A549 (cell line): ENCODE data around the gene GUCY1A1. TPM values are rescaled to one million over a fixed set of nuclear protein-coding genes. Genes with fewer than 3 reads are reported as not detected.

Experiments
- ATAC-seq, 2 experiments: fragments of 200-7000 bp in 1 of 2; fragments of >200 bp in 1 of 2; cut with Nextera tagmentation in 1 of 2; cut with Tn5 transposase in 1 of 2; 3 replicates each; pipeline versions ENCODE4 v1.8.0 to v1.9.1; 2018 to 2020; ENCODE audit warnings: mild to moderate bottlenecking in 1 of 2, moderate library complexity in 1 of 2
- CTCF ChIA-PET: fragments of 300-600 bp; sonication (Branson Sonifier 250); formaldehyde crosslinking; extraction: SDS; loops from one replicate; lab custom pipeline; 2021; ENCODE audit warnings: antibody characterized with exemption, inconsistent platforms; lab: Yijun Ruan, JAX
- POLR2A ChIA-PET: fragments of 350-600 bp; formaldehyde crosslinking; extraction: SDS; loops from one replicate; lab custom pipeline; 2021; ENCODE audit warnings: antibody characterized with exemption, inconsistent platforms; lab: Yijun Ruan, JAX
- DNase-seq, 2 experiments: peaks; one replicate each; pipeline versions ENCODE4 v3.0.0 to v3.0.0-alpha.2; 2011 to 2016; ENCODE audit warnings: low read depth in 1 of 2, low spot score in 1 of 2
- FAIRE-seq: peaks from 2 replicates; lab custom pipeline; 2011; peaks lifted over from hg19 to GRCh38; lab: Jason Lieb, UNC
- H3K27ac ChIP-seq, 2 experiments: fragments of >200 bp; sonication (Bioruptor Twin); formaldehyde crosslinking; 3 replicates each; pipeline ENCODE4 v1.5.1; 2016 to 2017
- H3K4me1 ChIP-seq: fragments of >200 bp; sonication (Bioruptor Twin); formaldehyde crosslinking; 3 replicates; pipeline ENCODE4 v1.6.1; 2016
- H3K4me2 ChIP-seq: fragments of >200 bp; sonication (Bioruptor Twin); formaldehyde crosslinking; 3 replicates; pipeline ENCODE4 v1.6.1; 2016
- H3K4me3 ChIP-seq: fragments of >200 bp; sonication (Bioruptor Twin); formaldehyde crosslinking; 3 replicates; pipeline ENCODE4 v1.5.1; 2016
- H3K9me3 ChIP-seq: fragments of >200 bp; sonication (Bioruptor Twin); formaldehyde crosslinking; 3 replicates; pipeline ENCODE4 v1.6.1; 2016
- BHLHE40 ChIP-seq: IDR thresholded peaks from 2 replicates; pipeline ENCODE4 v1.6.1; 2012; ENCODE audit warnings: low read depth, low read length, inconsistent platforms
- CBX8 ChIP-seq: fragments of 200-600 bp; sonication (generic); IDR thresholded peaks from 2 replicates; pipeline ENCODE4 v1.6.1; 2016
- CHD4 ChIP-seq: fragments of 200-600 bp; sonication (generic); IDR thresholded peaks from 2 replicates; pipeline ENCODE4 v1.6.1; 2016; ENCODE audit warnings: antibody characterized with exemption, mild to moderate bottlenecking, borderline replicate concordance
- E2F6 ChIP-seq: IDR thresholded peaks from 2 replicates; pipeline ENCODE4 v1.6.1; 2012; ENCODE audit warnings: low read depth, borderline replicate concordance
- EHMT2 ChIP-seq: fragments of 200-600 bp; sonication (generic); IDR thresholded peaks from 2 replicates; pipeline ENCODE4 v1.6.1; 2016; ENCODE audit warnings: antibody characterized with exemption, low read depth, mild to moderate bottlenecking, moderate library complexity
- ESRRA ChIP-seq: fragments of 150-350 bp; IDR thresholded peaks from 2 replicates; pipeline ENCODE4 v1.6.1; 2014; ENCODE audit warnings: mild to moderate bottlenecking, low read length, borderline replicate concordance
- FOSB ChIP-seq: fragments of 250-450 bp; sonication (Bioruptor Pico); IDR thresholded peaks from 2 replicates; pipeline ENCODE4 v1.5.0; 2020; ENCODE audit warnings: mild to moderate bottlenecking, moderate library complexity
- FOXS1 ChIP-seq: fragments of 250-450 bp; sonication (Bioruptor Pico); IDR thresholded peaks from 2 replicates; pipeline ENCODE4 v1.5.0; 2020; ENCODE audit warnings: mild to moderate bottlenecking, moderate library complexity
- HEYL ChIP-seq: fragments of 250-450 bp; sonication (Bioruptor Pico); IDR thresholded peaks from 2 replicates; pipeline ENCODE4 v1.8.0; 2021; ENCODE audit warnings: mild to moderate bottlenecking, moderate library complexity
- HOXB13 ChIP-seq: fragments of 250-450 bp; sonication (Bioruptor Pico); IDR thresholded peaks from 2 replicates; pipeline ENCODE4 v1.5.0; 2020; ENCODE audit warnings: low read depth, mild to moderate bottlenecking, moderate library complexity
- KDM1A ChIP-seq: fragments of 200-600 bp; sonication (generic); IDR thresholded peaks from 2 replicates; pipeline ENCODE4 v1.6.1; 2016; ENCODE audit warnings: low read depth, mild to moderate bottlenecking
- KDM5A ChIP-seq: fragments of 200-600 bp; sonication (generic); IDR thresholded peaks from 2 replicates; pipeline ENCODE4 v1.6.1; 2016; ENCODE audit warnings: antibody characterized with exemption, mild to moderate bottlenecking
- MAZ ChIP-seq: fragments of 150-350 bp; IDR thresholded peaks from 2 replicates; pipeline ENCODE4 v1.6.1; 2014; ENCODE audit warnings: antibody characterized with exemption, low read depth, low read length, borderline replicate concordance
- NR3C1 ChIP-seq: fragments of >200 bp; sonication (Bioruptor Twin); formaldehyde crosslinking; IDR thresholded peaks from 3 replicates; pipeline ENCODE4 v1.6.1; 2017
- PHF8 ChIP-seq: fragments of 200-600 bp; sonication (generic); IDR thresholded peaks from 2 replicates; pipeline ENCODE4 v1.6.1; 2016; ENCODE audit warnings: low read depth, mild to moderate bottlenecking, antibody characterized with exemption, moderate library complexity, borderline replicate concordance
- POLR2A ChIP-seq: IDR thresholded peaks from 2 replicates; pipeline ENCODE4 v1.6.1; 2012; ENCODE audit warnings: mild to moderate bottlenecking, low read length
- POLR2AphosphoS2 ChIP-seq: conservative IDR thresholded peaks from 2 replicates; pipeline ENCODE4 v1.6.1; 2012; ENCODE audit warnings: low read length, improper control_type of control experiment, inconsistent platforms
- RAD21 ChIP-seq, 2 experiments: fragments of >200 bp in 1 of 2; sonication (Bioruptor Twin) in 1 of 2; formaldehyde crosslinking in 1 of 2; IDR thresholded peaks in 1 of 2; conservative IDR thresholded peaks in 1 of 2; 2 replicates in 1 of 2; 3 replicates in 1 of 2; pipeline ENCODE4 v1.6.1; 2012 to 2018; ENCODE audit warnings: inconsistent platforms in 1 of 2
- RARB ChIP-seq: fragments of 250-450 bp; sonication (Bioruptor Pico); IDR thresholded peaks from 2 replicates; pipeline ENCODE4 v1.8.0; 2021; ENCODE audit warnings: mild to moderate bottlenecking, moderate library complexity
- RCOR1 ChIP-seq: fragments of 150-350 bp; IDR thresholded peaks from 2 replicates; pipeline ENCODE4 v1.6.1; 2014; ENCODE audit warnings: antibody characterized with exemption, low read length, low read depth
- RNF2 ChIP-seq: fragments of 200-600 bp; sonication (generic); IDR thresholded peaks from 2 replicates; pipeline ENCODE4 v1.6.1; 2016; ENCODE audit warnings: low read depth, mild to moderate bottlenecking, antibody characterized with exemption, moderate library complexity, borderline replicate concordance
- USF2 ChIP-seq: fragments of 450-650 bp; IDR thresholded peaks from 2 replicates; pipeline ENCODE4 v1.6.1; 2014; ENCODE audit warnings: antibody characterized with exemption
- ZC3H11A ChIP-seq: fragments of 450-650 bp; IDR thresholded peaks from 2 replicates; pipeline ENCODE4 v1.6.1; 2014; ENCODE audit warnings: antibody characterized with exemption, mild to moderate bottlenecking
- ZSCAN20 ChIP-seq: fragments of 250-450 bp; sonication (Bioruptor Pico); IDR thresholded peaks from 2 replicates; pipeline ENCODE4 v1.8.0; 2022; ENCODE audit warnings: mild to moderate bottlenecking, moderate library complexity
- WGBS: methylation state at CpG from one replicate; pipeline ENCODE4 v1.1.6; 2017; ENCODE audit errors: missing lambda C conversion rate; 5-methylcytosine and 5-hydroxymethylcytosine counted together
- polyA plus RNA-seq, 4 experiments: library from polyadenylated mRNA; depleted of rRNA in 3 of 4; stranded (reverse); fragments of >200 nt; fragmentation: RNase III in 1 of 4; extraction: RNeasy Plus Mini Kit Qiagen cat#74134 plus additional on column Dnase treatment in 1 of 4; gene quantifications; 2 replicates in 3 of 4; 3 replicates in 1 of 4; pipeline ENCODE4 v1.2.3, GENCODE V29; 2011 to 2017
- TF ChIP-seq, protein P1 (sequence below): fragments of 200-600 bp; sonication (generic); IDR thresholded peaks from 2 replicates; pipeline ENCODE4 v1.6.1; 2016; ENCODE audit warnings: antibody characterized with exemption, mild to moderate bottlenecking, moderate library complexity
- TF ChIP-seq, protein P2 (sequence below): IDR thresholded peaks from 2 replicates; pipeline ENCODE4 v1.6.1; 2012

Gene GUCY1A1
- polyA plus RNA-seq, 2 of the 4 experiments (the other 2 are of a cell fraction), result not detected

GRCh38 chr4:155640751-155641150, 25.9 kb upstream of the GUCY1A1 start:
- TF ChIP-seq, protein P1, sequence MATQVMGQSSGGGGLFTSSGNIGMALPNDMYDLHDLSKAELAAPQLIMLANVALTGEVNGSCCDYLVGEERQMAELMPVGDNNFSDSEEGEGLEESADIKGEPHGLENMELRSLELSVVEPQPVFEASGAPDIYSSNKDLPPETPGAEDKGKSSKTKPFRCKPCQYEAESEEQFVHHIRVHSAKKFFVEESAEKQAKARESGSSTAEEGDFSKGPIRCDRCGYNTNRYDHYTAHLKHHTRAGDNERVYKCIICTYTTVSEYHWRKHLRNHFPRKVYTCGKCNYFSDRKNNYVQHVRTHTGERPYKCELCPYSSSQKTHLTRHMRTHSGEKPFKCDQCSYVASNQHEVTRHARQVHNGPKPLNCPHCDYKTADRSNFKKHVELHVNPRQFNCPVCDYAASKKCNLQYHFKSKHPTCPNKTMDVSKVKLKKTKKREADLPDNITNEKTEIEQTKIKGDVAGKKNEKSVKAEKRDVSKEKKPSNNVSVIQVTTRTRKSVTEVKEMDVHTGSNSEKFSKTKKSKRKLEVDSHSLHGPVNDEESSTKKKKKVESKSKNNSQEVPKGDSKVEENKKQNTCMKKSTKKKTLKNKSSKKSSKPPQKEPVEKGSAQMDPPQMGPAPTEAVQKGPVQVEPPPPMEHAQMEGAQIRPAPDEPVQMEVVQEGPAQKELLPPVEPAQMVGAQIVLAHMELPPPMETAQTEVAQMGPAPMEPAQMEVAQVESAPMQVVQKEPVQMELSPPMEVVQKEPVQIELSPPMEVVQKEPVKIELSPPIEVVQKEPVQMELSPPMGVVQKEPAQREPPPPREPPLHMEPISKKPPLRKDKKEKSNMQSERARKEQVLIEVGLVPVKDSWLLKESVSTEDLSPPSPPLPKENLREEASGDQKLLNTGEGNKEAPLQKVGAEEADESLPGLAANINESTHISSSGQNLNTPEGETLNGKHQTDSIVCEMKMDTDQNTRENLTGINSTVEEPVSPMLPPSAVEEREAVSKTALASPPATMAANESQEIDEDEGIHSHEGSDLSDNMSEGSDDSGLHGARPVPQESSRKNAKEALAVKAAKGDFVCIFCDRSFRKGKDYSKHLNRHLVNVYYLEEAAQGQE, result no peak
- TF ChIP-seq CBX8 (no peak), HOXB13 (CRISPR knock-in tag) (no peak), RCOR1 (no peak), ZSCAN20 (CRISPR knock-in tag) (no peak), FOSB (CRISPR knock-in tag) (no peak), ZC3H11A (no peak), RNF2 (no peak), RARB (no peak), KDM1A (no peak), FOXS1 (CRISPR knock-in tag) (no peak), RAD21 (conservative IDR thresholded peaks at IDR 0.05 in 1 of 2, IDR thresholded peaks at IDR 0.05 in 1 of 2) (no peak), E2F6 (no peak), HEYL (no peak), POLR2AphosphoS2 (no peak), CHD4 (no peak), NR3C1 (no peak)
- ATAC-seq (no peak), FAIRE-seq (no peak), DNase-seq (no peak)
- CTCF ChIA-PET, result no interaction called here
- Histone ChIP-seq H3K4me2 (no peak overlapping the region), H3K4me3 (no peak overlapping the region), H3K4me1 (no peaks in the 10 kb centered on the region), H3K9me3 (no peaks in the 10 kb centered on the region), H3K27ac (no peak overlapping the region)
- POLR2A ChIA-PET, result no interaction called here
- 77% methylated on average over 2 of the region's 2 CpGs for WGBS

- no peak overlapping the region for H3K4me2 ChIP-seq
- TF ChIP-seq BHLHE40, result no peak
- no peak for TF ChIP-seq POLR2A
- no peak for TF ChIP-seq PHF8
- TF ChIP-seq KDM5A, result no peak
- TF ChIP-seq, protein P2, sequence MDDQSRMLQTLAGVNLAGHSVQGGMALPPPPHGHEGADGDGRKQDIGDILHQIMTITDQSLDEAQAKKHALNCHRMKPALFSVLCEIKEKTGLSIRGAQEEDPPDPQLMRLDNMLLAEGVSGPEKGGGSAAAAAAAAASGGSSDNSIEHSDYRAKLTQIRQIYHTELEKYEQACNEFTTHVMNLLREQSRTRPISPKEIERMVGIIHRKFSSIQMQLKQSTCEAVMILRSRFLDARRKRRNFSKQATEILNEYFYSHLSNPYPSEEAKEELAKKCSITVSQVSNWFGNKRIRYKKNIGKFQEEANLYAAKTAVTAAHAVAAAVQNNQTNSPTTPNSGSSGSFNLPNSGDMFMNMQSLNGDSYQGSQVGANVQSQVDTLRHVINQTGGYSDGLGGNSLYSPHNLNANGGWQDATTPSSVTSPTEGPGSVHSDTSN, result no peak
- no peak for TF ChIP-seq EHMT2
- TF ChIP-seq POLR2AphosphoS2, result no peak
- TF ChIP-seq RCOR1, result no peak
- no peak for TF ChIP-seq MAZ
- no peak for TF ChIP-seq RARB
- TF ChIP-seq USF2, result no peak
- TF ChIP-seq ESRRA, result no peak
- no peak overlapping the region for H3K4me3 ChIP-seq
- no peaks in the 10 kb centered on the region for H3K9me3 ChIP-seq
- ATAC-seq, result no peak
- no peak for FAIRE-seq
- H3K27ac ChIP-seq, result no peak overlapping the region
- POLR2A ChIA-PET, result no interaction called here
- CTCF ChIA-PET, result no interaction called here
- H3K4me1 ChIP-seq, result no peaks in the 10 kb centered on the region
- 8% methylated on average over 1 of the region's 1 CpG for WGBS
- no peak for DNase-seq
Observed at GRCh38 chr4:155643087-155643486, 23.6 kb upstream of the GUCY1A1 start.
